HL-60 (cell line): ENCODE measurements around the gene UBALD1.

Experiments
- DNase-seq, 2 experiments: peaks; one replicate each; pipeline ENCODE4 v3.0.0-alpha.2; 2010 to 2020; ENCODE audit warnings: low read depth in 1 of 2, low spot score in 1 of 2
- H3K27ac ChIP-seq: fragments of 250-450 bp; sonication (Bioruptor Pico); replicated peaks from 2 replicates; pipeline ENCODE4 v1.5.1; 2020; ENCODE audit warnings: mild to moderate bottlenecking, moderate library complexity
- H3K27me3 ChIP-seq: fragments of 250-450 bp; sonication (Bioruptor Pico); 2 replicates; pipeline ENCODE4 v1.5.1; 2021; ENCODE audit warnings: mild to moderate bottlenecking, moderate library complexity; ENCODE audit not compliant: insufficient read depth, poor library complexity, severe bottlenecking
- H3K4me3 ChIP-seq: replicated peaks from 2 replicates; pipeline ENCODE4 v1.5.1; 2011; ENCODE audit warnings: mild to moderate bottlenecking, control low read depth, low read length; ENCODE audit not compliant: insufficient read depth
- GABPA ChIP-seq: IDR thresholded peaks from 2 replicates; pipeline ENCODE4 v1.6.1; 2012; ENCODE audit warnings: low read depth
- POLR2AphosphoS5 ChIP-seq: IDR thresholded peaks from 2 replicates; pipeline ENCODE4 v1.6.1; 2012; ENCODE audit warnings: low read depth
- SPI1 ChIP-seq: IDR thresholded peaks from 2 replicates; pipeline ENCODE4 v1.6.1; 2012; ENCODE audit warnings: low read depth, mild to moderate bottlenecking, borderline replicate concordance
- TF ChIP-seq, protein P1 (sequence below): IDR thresholded peaks from one replicate; pipeline ENCODE4 v1.5.1; 2011; ENCODE audit warnings: low read length, control low read depth, inconsistent platforms; ENCODE audit not compliant: insufficient read depth
- TF ChIP-seq, protein P2 (sequence below): IDR thresholded peaks from 2 replicates; pipeline ENCODE4 v1.6.1; 2012; ENCODE audit warnings: low read depth; ENCODE audit not compliant: insufficient replicate concordance

UBALD1 gene

GRCh38 chr16:4637501-4638166, 22.9 kb upstream of the UBALD1 start:
- H3K27ac ChIP-seq: no peak overlapping the region
- no peak for TF ChIP-seq SPI1
- no peak for TF ChIP-seq POLR2AphosphoS5
- TF ChIP-seq, protein P1, sequence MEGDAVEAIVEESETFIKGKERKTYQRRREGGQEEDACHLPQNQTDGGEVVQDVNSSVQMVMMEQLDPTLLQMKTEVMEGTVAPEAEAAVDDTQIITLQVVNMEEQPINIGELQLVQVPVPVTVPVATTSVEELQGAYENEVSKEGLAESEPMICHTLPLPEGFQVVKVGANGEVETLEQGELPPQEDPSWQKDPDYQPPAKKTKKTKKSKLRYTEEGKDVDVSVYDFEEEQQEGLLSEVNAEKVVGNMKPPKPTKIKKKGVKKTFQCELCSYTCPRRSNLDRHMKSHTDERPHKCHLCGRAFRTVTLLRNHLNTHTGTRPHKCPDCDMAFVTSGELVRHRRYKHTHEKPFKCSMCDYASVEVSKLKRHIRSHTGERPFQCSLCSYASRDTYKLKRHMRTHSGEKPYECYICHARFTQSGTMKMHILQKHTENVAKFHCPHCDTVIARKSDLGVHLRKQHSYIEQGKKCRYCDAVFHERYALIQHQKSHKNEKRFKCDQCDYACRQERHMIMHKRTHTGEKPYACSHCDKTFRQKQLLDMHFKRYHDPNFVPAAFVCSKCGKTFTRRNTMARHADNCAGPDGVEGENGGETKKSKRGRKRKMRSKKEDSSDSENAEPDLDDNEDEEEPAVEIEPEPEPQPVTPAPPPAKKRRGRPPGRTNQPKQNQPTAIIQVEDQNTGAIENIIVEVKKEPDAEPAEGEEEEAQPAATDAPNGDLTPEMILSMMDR: no peak
- TF ChIP-seq GABPA: no peak
- TF ChIP-seq, protein P2, sequence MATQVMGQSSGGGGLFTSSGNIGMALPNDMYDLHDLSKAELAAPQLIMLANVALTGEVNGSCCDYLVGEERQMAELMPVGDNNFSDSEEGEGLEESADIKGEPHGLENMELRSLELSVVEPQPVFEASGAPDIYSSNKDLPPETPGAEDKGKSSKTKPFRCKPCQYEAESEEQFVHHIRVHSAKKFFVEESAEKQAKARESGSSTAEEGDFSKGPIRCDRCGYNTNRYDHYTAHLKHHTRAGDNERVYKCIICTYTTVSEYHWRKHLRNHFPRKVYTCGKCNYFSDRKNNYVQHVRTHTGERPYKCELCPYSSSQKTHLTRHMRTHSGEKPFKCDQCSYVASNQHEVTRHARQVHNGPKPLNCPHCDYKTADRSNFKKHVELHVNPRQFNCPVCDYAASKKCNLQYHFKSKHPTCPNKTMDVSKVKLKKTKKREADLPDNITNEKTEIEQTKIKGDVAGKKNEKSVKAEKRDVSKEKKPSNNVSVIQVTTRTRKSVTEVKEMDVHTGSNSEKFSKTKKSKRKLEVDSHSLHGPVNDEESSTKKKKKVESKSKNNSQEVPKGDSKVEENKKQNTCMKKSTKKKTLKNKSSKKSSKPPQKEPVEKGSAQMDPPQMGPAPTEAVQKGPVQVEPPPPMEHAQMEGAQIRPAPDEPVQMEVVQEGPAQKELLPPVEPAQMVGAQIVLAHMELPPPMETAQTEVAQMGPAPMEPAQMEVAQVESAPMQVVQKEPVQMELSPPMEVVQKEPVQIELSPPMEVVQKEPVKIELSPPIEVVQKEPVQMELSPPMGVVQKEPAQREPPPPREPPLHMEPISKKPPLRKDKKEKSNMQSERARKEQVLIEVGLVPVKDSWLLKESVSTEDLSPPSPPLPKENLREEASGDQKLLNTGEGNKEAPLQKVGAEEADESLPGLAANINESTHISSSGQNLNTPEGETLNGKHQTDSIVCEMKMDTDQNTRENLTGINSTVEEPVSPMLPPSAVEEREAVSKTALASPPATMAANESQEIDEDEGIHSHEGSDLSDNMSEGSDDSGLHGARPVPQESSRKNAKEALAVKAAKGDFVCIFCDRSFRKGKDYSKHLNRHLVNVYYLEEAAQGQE: no peak
- H3K4me3 ChIP-seq: no peak overlapping the region
- no peak for DNase-seq
- no peaks in the 10 kb centered on the region for H3K27me3 ChIP-seq

- H3K27me3 ChIP-seq: no peaks in the 10 kb centered on the region
- no peak for DNase-seq
- TF ChIP-seq SPI1: no peak
- no peak for TF ChIP-seq GABPA
- TF ChIP-seq POLR2AphosphoS5: no peak
- TF ChIP-seq, protein P2: no peak
- TF ChIP-seq, protein P1: no peak
- H3K27ac ChIP-seq: no peak overlapping the region
- H3K4me3 ChIP-seq: no peak overlapping the region
These were observed 21.5 kb upstream of the UBALD1 start for GRCh38 chr16:4636196-4636595.

- Histone ChIP-seq H3K27ac (no peak overlapping the region), H3K27me3 (no peaks in the 10 kb centered on the region), H3K4me3 (no peak overlapping the region)
- TF ChIP-seq GABPA (no peak), POLR2AphosphoS5 (no peak), SPI1 (no peak)
- TF ChIP-seq, protein P1: no peak
- TF ChIP-seq, protein P2: no peak
- no peak for DNase-seq
These were observed 20.1 kb upstream of the UBALD1 start for GRCh38 chr16:4634768-4635167.
